ENCODE data around the gene CREB3L2. TPM values are rescaled to one million over a fixed set of nuclear protein-coding genes. Genes with fewer than 3 reads are reported as not detected.

CREB3L2 gene
- polyA plus RNA-seq, 2 of the 4 experiments (the other 2 are of a cell fraction) = 16.3 to 32.2 TPM

GRCh38 chr7:137949416-137950262 lies 52.2 kb downstream of the CREB3L2 start:
- H3K4me1 ChIP-seq = peaks cover 54% of the 10 kb centered on the region
- ATAC-seq (no peak), FAIRE-seq (no peak), DNase-seq (ENCODE audit: low read depth in 1 of 2, low spot score in 1 of 2) (no peak)
- TF ChIP-seq CHD4 (IDR thresholded peaks at IDR 0.05; ENCODE audit: borderline replicate concordance) = no peak
- TF ChIP-seq RFX5 (IDR thresholded peaks at IDR 0.05) = no peak
- TF ChIP-seq, protein P1, sequence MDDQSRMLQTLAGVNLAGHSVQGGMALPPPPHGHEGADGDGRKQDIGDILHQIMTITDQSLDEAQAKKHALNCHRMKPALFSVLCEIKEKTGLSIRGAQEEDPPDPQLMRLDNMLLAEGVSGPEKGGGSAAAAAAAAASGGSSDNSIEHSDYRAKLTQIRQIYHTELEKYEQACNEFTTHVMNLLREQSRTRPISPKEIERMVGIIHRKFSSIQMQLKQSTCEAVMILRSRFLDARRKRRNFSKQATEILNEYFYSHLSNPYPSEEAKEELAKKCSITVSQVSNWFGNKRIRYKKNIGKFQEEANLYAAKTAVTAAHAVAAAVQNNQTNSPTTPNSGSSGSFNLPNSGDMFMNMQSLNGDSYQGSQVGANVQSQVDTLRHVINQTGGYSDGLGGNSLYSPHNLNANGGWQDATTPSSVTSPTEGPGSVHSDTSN (IDR thresholded peaks at IDR 0.05) = no peak
- no peak for TF ChIP-seq RARB (CRISPR knock-in tag; IDR thresholded peaks at IDR 0.05)
- no peak for TF ChIP-seq EHMT2 (IDR thresholded peaks at IDR 0.05; ENCODE audit: low read depth)
- TF ChIP-seq, protein P2, sequence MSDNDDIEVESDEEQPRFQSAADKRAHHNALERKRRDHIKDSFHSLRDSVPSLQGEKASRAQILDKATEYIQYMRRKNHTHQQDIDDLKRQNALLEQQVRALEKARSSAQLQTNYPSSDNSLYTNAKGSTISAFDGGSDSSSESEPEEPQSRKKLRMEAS (IDR thresholded peaks at IDR 0.05) = no peak
- no peak for TF ChIP-seq EHF (CRISPR knock-in tag; IDR thresholded peaks at IDR 0.05)
- no peak for TF ChIP-seq REST (IDR thresholded peaks at IDR 0.05)
- TF ChIP-seq RAD21 (conservative IDR thresholded peaks at IDR 0.05 in 1 of 2, IDR thresholded peaks at IDR 0.05 in 1 of 2) = no peak
- TF ChIP-seq HMGXB4 (CRISPR knock-in tag; IDR thresholded peaks at IDR 0.05; ENCODE audit: borderline replicate concordance) = no peak
- TF ChIP-seq CBX2 (IDR thresholded peaks at IDR 0.05; ENCODE audit: borderline replicate concordance, low read depth) = no peak
- no peak for TF ChIP-seq ZFP36 (IDR thresholded peaks at IDR 0.05; ENCODE audit: borderline replicate concordance, partially characterized antibody)
- no peak for TF ChIP-seq KDM1A (IDR thresholded peaks at IDR 0.05; ENCODE audit: low read depth)
- no peak for TF ChIP-seq E2F6 (IDR thresholded peaks at IDR 0.05; ENCODE audit: borderline replicate concordance, low read depth)
- TF ChIP-seq MAFK (IDR thresholded peaks at IDR 0.05; ENCODE audit: partially characterized antibody) = no peak
- no peak for TF ChIP-seq TFCP2L1 (CRISPR knock-in tag; IDR thresholded peaks at IDR 0.05)
- H3K27ac ChIP-seq = no peak overlapping the region
- 86% methylated on average over 6 of the region's 6 CpGs for WGBS (ENCODE audit: missing lambda C conversion rate)
- no peak overlapping the region for H3K4me2 ChIP-seq
- H3K4me3 ChIP-seq = no peak overlapping the region
- CTCF ChIA-PET = interaction anchor here (0.7 to 2.9 kb wide), 9 partner anchors 9 to 789 kb away, joined by 3 to 10 read pairs (median 5); partner anchors contain the start of gene CREB3L2
- no peaks in the 10 kb centered on the region for H3K9me3 ChIP-seq
- POLR2A ChIA-PET = no interaction called here

- TF ChIP-seq MAFK (IDR thresholded peaks at IDR 0.05; ENCODE audit: partially characterized antibody) (peak; percentile 12), EP300 (IDR thresholded peaks at IDR 0.05) (no peak)
- ChIA-PET POLR2A (interaction anchor here (0.5 kb wide), 1 partner anchor 33 kb away, joined by 3 read pairs; no protein-coding TSS in a partner anchor), CTCF (interaction anchor here (1.0 to 3.6 kb wide), 4 partner anchors 8 to 60 kb away, joined by 3 to 10 read pairs (median 9); partner anchors contain the start of gene CREB3L2)
- 75% methylated on average over 6 of the region's 6 CpGs for WGBS (ENCODE audit: missing lambda C conversion rate)
- H3K9me3 ChIP-seq = no peaks in the 10 kb centered on the region
- H3K27ac ChIP-seq = no peak overlapping the region
- peaks cover 47% of the 10 kb centered on the region for H3K4me1 ChIP-seq
- H3K4me3 ChIP-seq = no peak overlapping the region
- H3K4me2 ChIP-seq = peak overlapping the region; percentile 29; the same call in 1 of the 3 replicates
- ATAC-seq (no peak), DNase-seq (ENCODE audit: low read depth in 1 of 2, low spot score in 1 of 2) (no peak), FAIRE-seq (no peak)
These were observed 53.0 kb downstream of the CREB3L2 start for GRCh38 chr7:137948845-137949330.

All from A549 (cell line).